Fibroblast of the aortic adventitia (primary cell): Measurements from ENCODE around the gene C16orf87. TPM values are rescaled to one million over a fixed set of nuclear protein-coding genes. Genes with fewer than 3 reads are reported as not detected.
A peak's percentile ranks its signal among the peaks of the same experiment; 100 is the strongest.
"Not testable (repeated sequence)": the region's sequence is repeated elsewhere in the genome, so short reads cannot be mapped to it uniquely, and the experiment has no call there.

Experiments
- DNase-seq: peaks from one replicate; pipeline ENCODE4 v3.0.0-alpha.2; 2010; ENCODE audit warnings: low read depth
- H3K4me3 ChIP-seq: 2 replicates; pipeline ENCODE4 v1.5.1; 2011; ENCODE audit warnings: low read depth, mild to moderate bottlenecking, control low read depth, low read length, moderate library complexity
- CTCF ChIP-seq: IDR thresholded peaks from 2 replicates; pipeline ENCODE4 v1.5.1; 2011; ENCODE audit warnings: mild to moderate bottlenecking, low read length, control low read depth, inconsistent platforms; ENCODE audit not compliant: insufficient read depth
- total RNA-seq: library from RNA; depleted of rRNA; stranded (reverse); fragments of >200 nt; gene quantifications from 2 replicates; pipeline ENCODE4 v1.2.3, GENCODE V29; 2012; ENCODE audit warnings: low replicate concordance

The C16orf87 gene
- total RNA-seq = 9.6 and 10.1 TPM in 2 replicates

GRCh38 chr16:46830902-46831647 is at the start of gene C16orf87:
TSS of gene C16orf87 (minus strand) at chr16:46831180. CDS start at chr16:46831149, 31 bp downstream.
- DNase-seq = peak; percentile 91
- no peak for TF ChIP-seq CTCF
- H3K4me3 ChIP-seq = peak within 1 kb of the TSS; percentile 79

- no peak for DNase-seq
- TF ChIP-seq CTCF = no peak
- no peak overlapping the region for H3K4me3 ChIP-seq
Measured at GRCh38 chr16:46875243-46875642, 44.3 kb upstream of the C16orf87 start.

- DNase-seq = no peak
- H3K4me3 ChIP-seq = no peak overlapping the region
- TF ChIP-seq CTCF = no peak
Measured at GRCh38 chr16:46873201-46873600, 42.2 kb upstream of the C16orf87 start.

GRCh38 chr16:46871597-46871996 is 40.6 kb upstream of the C16orf87 start:
- no peak overlapping the region for H3K4me3 ChIP-seq
- no peak for DNase-seq
- TF ChIP-seq CTCF = no peak

GRCh38 chr16:46868891-46869290 is 37.9 kb upstream of the C16orf87 start:
- not testable (repeated sequence) for DNase-seq

GRCh38 chr16:46867486-46867885 is 36.5 kb upstream of the C16orf87 start:
- not testable (repeated sequence) for DNase-seq, H3K4me3 ChIP-seq

More at GRCh38 chr16:46868891-46869290, 37.9 kb upstream of the C16orf87 start:
- H3K4me3 ChIP-seq = not testable (repeated sequence)

GRCh38 chr16:46866286-46866685 is 35.3 kb upstream of the C16orf87 start:
- no peak for TF ChIP-seq CTCF
- DNase-seq = no peak
- no peak overlapping the region for H3K4me3 ChIP-seq
